ENCODE data around the gene PTGFRN.

Gene PTGFRN

DNA sequence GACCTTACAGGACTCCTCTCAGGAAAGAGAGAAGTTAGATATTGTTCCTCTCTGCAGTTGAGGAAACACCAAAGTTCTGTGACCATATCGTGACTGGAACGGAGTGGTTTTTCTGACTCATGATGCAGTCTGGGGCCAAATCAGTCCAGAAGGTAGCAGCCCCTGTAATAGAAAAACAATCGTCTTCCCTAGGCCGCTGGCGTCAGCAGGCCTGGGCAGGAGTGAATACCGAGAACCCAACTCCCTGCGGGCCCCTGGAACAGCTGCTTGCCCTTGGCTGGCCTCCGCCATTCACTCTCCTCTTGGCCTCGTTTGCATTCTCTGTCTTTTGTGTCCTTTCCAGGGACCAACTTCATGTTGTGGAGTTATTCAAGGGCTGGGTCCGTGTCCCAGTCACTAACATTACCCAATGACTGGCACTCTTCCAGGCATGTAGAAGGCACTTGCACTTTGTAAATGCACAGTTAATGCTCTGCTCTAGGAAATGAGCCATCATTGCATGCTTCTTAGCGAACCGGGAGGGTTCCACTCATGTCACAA lies 81.0 kb downstream of the PTGFRN start:
- H3K27ac ChIP-seq, result no peak overlapping the region
- no peak for TF ChIP-seq ZFX (IDR thresholded peaks at IDR 0.05)
- TF ChIP-seq, protein P1, sequence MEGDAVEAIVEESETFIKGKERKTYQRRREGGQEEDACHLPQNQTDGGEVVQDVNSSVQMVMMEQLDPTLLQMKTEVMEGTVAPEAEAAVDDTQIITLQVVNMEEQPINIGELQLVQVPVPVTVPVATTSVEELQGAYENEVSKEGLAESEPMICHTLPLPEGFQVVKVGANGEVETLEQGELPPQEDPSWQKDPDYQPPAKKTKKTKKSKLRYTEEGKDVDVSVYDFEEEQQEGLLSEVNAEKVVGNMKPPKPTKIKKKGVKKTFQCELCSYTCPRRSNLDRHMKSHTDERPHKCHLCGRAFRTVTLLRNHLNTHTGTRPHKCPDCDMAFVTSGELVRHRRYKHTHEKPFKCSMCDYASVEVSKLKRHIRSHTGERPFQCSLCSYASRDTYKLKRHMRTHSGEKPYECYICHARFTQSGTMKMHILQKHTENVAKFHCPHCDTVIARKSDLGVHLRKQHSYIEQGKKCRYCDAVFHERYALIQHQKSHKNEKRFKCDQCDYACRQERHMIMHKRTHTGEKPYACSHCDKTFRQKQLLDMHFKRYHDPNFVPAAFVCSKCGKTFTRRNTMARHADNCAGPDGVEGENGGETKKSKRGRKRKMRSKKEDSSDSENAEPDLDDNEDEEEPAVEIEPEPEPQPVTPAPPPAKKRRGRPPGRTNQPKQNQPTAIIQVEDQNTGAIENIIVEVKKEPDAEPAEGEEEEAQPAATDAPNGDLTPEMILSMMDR (conservative IDR thresholded peaks at IDR 0.05), result no peak

DNA sequence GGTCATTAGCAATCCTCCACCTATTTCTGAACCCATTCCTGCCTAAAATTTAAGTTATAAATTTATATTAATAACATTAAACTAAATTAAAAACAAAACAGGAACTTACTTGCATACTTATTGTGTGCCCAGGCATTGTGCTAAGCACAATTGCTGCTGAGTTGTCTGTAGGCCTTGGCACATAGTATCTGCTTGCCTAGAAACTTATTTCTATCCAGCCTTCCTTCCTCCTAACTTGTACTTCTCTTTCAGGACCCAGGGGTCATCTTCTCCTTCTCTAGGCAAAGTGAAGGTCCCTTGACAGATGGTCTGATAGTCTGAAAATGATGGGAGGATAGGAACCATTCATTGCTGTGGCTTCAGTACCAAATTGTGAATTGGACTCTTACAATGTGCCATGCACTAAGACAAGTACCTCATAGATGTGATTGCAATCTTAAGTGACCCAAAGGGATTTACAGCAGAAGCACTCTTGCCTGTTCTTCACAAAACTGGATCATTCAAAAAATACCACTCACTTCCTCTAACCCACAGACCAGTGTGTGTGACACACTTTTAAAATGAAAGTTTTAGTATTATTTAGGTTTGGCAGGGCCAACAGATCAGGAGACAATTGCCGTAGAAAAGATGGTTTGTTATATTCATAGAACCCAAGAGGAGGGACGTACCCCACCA lies 81.6 kb downstream of the PTGFRN start:
- TF ChIP-seq, protein P1 (conservative IDR thresholded peaks at IDR 0.05), result no peak
- TF ChIP-seq ZFX (IDR thresholded peaks at IDR 0.05), result no peak
- no peak overlapping the region for H3K27ac ChIP-seq

DNA sequence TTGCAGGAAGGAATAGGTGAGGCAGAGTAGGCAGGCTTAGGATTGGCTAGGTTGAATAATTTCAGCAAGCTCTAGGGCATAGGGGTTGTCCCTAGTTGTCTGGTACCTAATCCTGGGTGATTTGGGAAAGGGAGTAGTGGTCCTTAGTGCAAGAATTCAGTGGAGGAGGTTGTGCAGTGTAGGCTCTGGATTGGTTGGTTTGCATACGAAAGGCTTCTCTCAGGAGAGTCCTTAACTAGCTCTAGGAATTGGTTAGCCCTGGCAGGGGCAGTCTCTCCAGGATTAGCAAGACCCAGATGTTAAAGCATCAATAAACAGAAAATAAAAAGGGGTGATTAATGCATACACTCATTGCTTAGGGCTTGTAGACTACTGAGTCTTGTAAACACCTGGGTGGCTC lies 82.2 kb downstream of the PTGFRN start:
- TF ChIP-seq, protein P1 (conservative IDR thresholded peaks at IDR 0.05), result no peak
- TF ChIP-seq ZFX (IDR thresholded peaks at IDR 0.05), result no peak
- no peak overlapping the region for H3K27ac ChIP-seq

DNA sequence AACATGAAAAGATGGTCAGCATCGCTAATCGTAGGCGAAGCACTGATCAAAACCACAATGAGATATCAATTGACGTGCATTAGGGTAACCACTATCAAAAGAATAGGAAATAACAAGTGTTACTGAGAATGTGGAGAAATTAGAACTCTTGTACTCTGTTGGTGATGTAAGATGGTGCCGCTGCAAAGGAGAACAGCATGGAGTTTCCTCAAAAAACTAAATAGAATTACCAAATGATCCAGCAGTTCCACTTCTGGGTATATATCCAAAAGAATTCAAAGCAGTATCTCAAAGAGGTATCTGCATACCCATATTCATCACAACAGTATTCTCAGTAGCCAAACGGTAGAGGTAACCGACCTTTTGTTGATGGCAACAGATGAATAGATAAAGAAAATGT lies 83.6 kb downstream of the PTGFRN start:
- TF ChIP-seq, protein P1 (conservative IDR thresholded peaks at IDR 0.05), result no peak
- TF ChIP-seq ZFX (IDR thresholded peaks at IDR 0.05), result no peak
- H3K27ac ChIP-seq, result no peak overlapping the region

DNA sequence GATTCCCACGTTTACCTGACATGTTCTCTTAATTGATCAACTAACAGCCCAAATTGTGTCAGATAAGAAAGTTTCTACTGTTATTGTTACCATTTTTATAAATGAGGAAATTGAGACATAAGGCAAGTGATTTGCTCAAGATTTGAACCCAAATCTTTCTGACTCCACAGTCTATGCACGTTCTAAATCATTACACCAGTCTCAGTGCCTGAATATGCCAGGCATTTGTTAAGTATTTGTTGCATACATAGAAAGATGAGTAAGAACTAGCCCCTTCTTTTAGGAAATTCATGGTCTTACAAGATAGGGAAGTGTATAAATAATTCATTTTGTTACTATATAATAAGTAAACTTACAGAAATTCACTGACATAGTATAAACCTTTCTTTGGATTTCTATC lies 84.7 kb downstream of the PTGFRN start:
- TF ChIP-seq ZFX (IDR thresholded peaks at IDR 0.05), result no peak
- TF ChIP-seq, protein P1 (conservative IDR thresholded peaks at IDR 0.05), result no peak
- no peak overlapping the region for H3K27ac ChIP-seq

DNA sequence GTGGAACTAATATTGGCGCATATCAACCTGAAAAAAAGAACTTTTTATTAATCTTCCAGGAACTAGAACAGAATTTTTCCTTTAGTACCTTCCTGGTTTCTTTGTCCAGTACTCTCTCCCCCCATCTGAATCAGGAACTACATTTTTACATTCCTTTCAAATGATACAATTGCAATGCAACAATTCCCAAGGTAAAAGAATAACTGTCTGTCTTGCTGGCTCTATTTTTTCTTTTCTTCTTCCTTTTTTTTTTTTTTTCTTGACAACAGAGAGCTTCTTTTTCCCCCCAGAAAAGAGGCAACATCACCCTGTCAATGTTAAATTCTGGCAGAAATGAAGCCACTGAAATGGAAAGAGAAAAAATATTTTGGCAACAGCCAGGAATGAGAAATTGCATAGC lies 87.3 kb downstream of the PTGFRN start:
- H3K27ac ChIP-seq, result no peak overlapping the region
- TF ChIP-seq, protein P1 (conservative IDR thresholded peaks at IDR 0.05), result no peak
- TF ChIP-seq ZFX (IDR thresholded peaks at IDR 0.05), result no peak

DNA sequence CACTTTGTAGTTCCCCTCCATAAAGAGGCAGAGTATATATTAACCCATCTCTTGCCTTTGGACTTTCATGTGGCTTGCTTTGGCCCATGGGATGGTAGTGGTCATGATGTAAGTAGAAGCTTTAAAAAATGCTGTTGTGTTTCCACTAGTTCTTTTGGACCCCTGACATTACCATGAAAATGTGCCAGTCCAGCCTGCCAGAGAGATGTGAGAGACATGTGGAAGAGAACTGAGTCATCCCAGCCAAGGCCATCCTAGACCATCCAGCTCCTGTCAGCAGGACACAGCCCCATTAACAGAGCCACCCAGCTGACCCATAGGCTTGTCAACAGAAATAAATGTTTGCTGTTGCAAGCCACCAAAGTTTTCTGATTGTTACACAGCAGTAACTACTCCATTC lies 87.9 kb downstream of the PTGFRN start:
- H3K27ac ChIP-seq, result no peak overlapping the region
- no peak for TF ChIP-seq ZFX (IDR thresholded peaks at IDR 0.05)
- TF ChIP-seq, protein P1 (conservative IDR thresholded peaks at IDR 0.05), result no peak

Measured in C4-2B (cell line).